Sigmoid colon (tissue), 7 donors: ENCODE data around the gene COL4A2. TPM values are rescaled to one million over a fixed set of nuclear protein-coding genes. Genes with fewer than 3 reads are reported as not detected.

Source experiments
- DNase-seq: peaks from one replicate; pipeline ENCODE4 v3.0.0-alpha.2; 2019
- H3K27ac ChIP-seq, 4 donors: fragments of 200-600 bp; sonication (generic); one replicate each; pipeline ENCODE4 v1.5.1; 2016 to 2019; ENCODE audit warnings: mild to moderate bottlenecking in 1 of 4
- H3K27me3 ChIP-seq, 3 donors: fragments of 200-600 bp; sonication (generic); one replicate each; pipeline ENCODE4 v1.5.1; 2019; ENCODE audit warnings: mild to moderate bottlenecking in 1 of 3
- H3K36me3 ChIP-seq, 4 donors: fragments of 200-600 bp; sonication (generic); one replicate each; pipeline ENCODE4 v1.5.1; 2016 to 2019
- H3K4me1 ChIP-seq, 4 donors: fragments of 200-600 bp; sonication (generic); one replicate each; pipeline ENCODE4 v1.5.1; 2017 to 2019
- H3K4me3 ChIP-seq, 4 donors: fragments of 200-600 bp; sonication (generic); one replicate each; pipeline ENCODE4 v1.5.1; 2017 to 2019; ENCODE audit warnings: mild to moderate bottlenecking in 2 of 4, moderate library complexity in 1 of 4
- H3K9me3 ChIP-seq, 4 donors: fragments of 200-600 bp in 3 of 4; sonication (generic) in 3 of 4; one replicate each; pipeline versions ENCODE4 v1.5.1 to v1.6.1; 2013 to 2019
- EP300 ChIP-seq, 4 donors: sonication (generic); formaldehyde crosslinking; IDR thresholded peaks; one replicate each; pipeline ENCODE4 v1.6.1; 2017; ENCODE audit warnings: antibody characterized with exemption in 4 of 4
- POLR2A ChIP-seq, 2 donors: fragments of 450-650 bp; IDR thresholded peaks; one replicate each; pipeline ENCODE4 v1.6.1; 2016; ENCODE audit warnings: antibody characterized with exemption in 2 of 2, mild to moderate bottlenecking in 2 of 2, moderate library complexity in 2 of 2
- POLR2AphosphoS5 ChIP-seq, 4 donors: sonication (generic); formaldehyde crosslinking; IDR thresholded peaks; one replicate each; pipeline ENCODE4 v1.6.1; 2017; ENCODE audit warnings: antibody characterized with exemption in 4 of 4
- WGBS, 2 donors: extraction: QIAGEN DNeasy Blood & Tissue Kit; methylation state at CpG; one replicate each; pipeline ENCODE4 v1.1.7; 2013; 5-methylcytosine and 5-hydroxymethylcytosine counted together
- intact Hi-C: fragments of 100-400 bp; cut with DNase I; formaldehyde crosslinking; loops from one replicate; pipeline ENCODE4 v1.15.1; 2023
- polyA plus RNA-seq, 3 donors: library from polyadenylated mRNA; stranded (reverse); fragments of 200-250 nt; gene quantifications; one replicate each; pipeline ENCODE4 v1.2.3, GENCODE V29; 2013
- total RNA-seq, 4 donors: library from RNA; depleted of rRNA; stranded (reverse); fragments of >200 nt; gene quantifications; one replicate each; pipeline ENCODE4 v1.1.0, GENCODE V29; 2016
- TF ChIP-seq, protein P1 (sequence below), 4 experiments: fragments of 450-650 bp in 3 of 4; fragments of 200-600 bp in 1 of 4; IDR thresholded peaks; one replicate each; pipeline ENCODE4 v1.5.1; 2016 to 2019; ENCODE audit warnings: antibody characterized with exemption in 4 of 4, mild to moderate bottlenecking in 3 of 4, moderate library complexity in 2 of 4
- donor health status: healthy with polysubstance abuse.
- donor health status: Bipolar disorder and iron deficiency.
- donor health status: healthy.

The COL4A2 gene
- total and polyA plus RNA-seq, 7 donors = 24.0 to 1,039 (median 306) TPM

DNA sequence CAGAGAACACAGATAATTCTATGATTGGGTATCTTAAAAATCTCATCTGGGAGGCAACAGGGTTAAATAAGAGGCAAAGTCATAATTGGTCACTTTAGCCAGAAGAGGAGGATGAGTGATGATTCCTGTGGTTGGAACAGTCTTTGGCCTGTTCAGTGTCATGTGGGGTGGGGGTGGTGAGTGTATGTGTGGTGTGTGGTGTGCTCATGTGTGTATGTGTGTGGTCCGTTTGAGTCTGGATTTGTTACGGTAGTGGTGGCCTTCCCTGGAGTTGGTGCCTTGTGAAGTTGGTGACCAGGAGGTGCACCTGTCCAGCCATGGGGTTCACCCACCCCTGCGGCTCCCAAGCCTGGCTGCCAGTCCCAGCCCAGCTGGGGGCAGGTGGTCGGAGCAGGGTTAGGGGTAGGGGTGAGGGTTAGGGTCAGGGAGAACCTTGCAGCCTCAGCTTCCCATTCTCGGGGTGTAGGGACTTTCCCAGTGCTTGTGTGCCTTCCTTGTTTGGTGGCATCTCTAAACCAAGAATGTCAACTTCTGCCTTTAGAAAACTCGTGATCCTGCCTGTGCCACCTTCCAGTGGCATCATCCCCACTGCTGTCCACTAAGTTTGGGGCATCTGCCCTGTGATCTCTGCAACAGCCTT is 156.9 kb downstream of the COL4A2 start:
- DNase-seq = no peak
- TF ChIP-seq POLR2AphosphoS5 (IDR thresholded peaks at IDR 0.05) = peak in 1 of 4 donors; percentile 8
- TF ChIP-seq, protein P1, sequence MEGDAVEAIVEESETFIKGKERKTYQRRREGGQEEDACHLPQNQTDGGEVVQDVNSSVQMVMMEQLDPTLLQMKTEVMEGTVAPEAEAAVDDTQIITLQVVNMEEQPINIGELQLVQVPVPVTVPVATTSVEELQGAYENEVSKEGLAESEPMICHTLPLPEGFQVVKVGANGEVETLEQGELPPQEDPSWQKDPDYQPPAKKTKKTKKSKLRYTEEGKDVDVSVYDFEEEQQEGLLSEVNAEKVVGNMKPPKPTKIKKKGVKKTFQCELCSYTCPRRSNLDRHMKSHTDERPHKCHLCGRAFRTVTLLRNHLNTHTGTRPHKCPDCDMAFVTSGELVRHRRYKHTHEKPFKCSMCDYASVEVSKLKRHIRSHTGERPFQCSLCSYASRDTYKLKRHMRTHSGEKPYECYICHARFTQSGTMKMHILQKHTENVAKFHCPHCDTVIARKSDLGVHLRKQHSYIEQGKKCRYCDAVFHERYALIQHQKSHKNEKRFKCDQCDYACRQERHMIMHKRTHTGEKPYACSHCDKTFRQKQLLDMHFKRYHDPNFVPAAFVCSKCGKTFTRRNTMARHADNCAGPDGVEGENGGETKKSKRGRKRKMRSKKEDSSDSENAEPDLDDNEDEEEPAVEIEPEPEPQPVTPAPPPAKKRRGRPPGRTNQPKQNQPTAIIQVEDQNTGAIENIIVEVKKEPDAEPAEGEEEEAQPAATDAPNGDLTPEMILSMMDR (IDR thresholded peaks at IDR 0.05) = no peak
- Histone ChIP-seq H3K4me3 (no peak overlapping the region), H3K4me1 (no peaks in the 10 kb centered on the region), H3K9me3 (no peaks in the 10 kb centered on the region), H3K36me3 (peaks cover 55 to 100% (median 89%) of the 10 kb centered on the region in 4 donors), H3K27me3 (no peaks in the 10 kb centered on the region), H3K27ac (peak overlapping the region in 3 of 4 donors; percentile 1 to 57 (median 51))
- WGBS, 2 donors = 57 to 81% methylated on average over 6 of the region's 6 CpGs
- intact Hi-C loops = loop anchor here (10.0 kb wide), 1 partner anchor 351 kb away; no protein-coding TSS in a partner anchor

DNA sequence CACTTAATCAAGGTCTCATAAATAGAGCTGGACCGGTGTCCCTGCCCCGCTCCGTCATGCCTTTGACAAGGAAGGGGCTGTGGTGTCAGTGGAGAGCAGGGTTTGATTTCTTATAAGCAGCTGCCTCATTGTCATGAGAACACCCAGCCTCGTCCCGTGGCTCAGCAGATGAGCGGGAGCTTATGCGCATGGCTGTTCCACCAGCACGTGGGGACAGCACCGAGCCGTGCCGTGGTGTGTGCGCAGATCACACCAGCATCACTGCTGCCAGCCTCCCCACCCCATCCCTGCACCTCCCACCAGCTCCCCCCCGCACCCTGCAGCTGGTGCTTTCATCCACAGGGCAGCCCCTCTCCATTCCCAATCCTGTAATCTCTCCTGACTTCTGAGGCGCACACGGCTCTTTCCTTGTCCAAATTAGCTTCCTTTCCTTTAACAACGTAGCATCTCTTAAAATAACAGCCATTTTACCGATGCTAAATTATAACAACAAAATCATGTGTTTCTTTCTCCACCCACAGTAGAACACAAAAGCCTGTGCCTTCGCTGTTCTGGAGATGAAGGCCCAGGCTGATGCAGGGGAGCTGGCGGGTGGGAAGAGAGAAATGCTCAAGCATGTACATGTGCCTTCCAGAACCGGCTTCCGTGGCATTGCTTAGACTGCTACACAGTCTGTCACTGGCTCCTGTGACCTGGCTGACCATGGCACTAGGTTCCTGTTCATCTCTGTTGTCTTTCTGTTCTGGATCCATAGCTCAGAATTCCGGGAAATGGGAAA is 157.7 kb downstream of the COL4A2 start:
- TF ChIP-seq POLR2AphosphoS5 (IDR thresholded peaks at IDR 0.05) (no peak), POLR2A (IDR thresholded peaks at IDR 0.05) (no peak), EP300 (IDR thresholded peaks at IDR 0.05) (no peak)
- TF ChIP-seq, protein P1 (IDR thresholded peaks at IDR 0.05) = no peak
- WGBS, 2 donors = 88 to 89% methylated on average over 22 of the region's 22 CpGs
- intact Hi-C loops = loop anchor here (10.0 kb wide), 1 partner anchor 350 kb away; no protein-coding TSS in a partner anchor
- Histone ChIP-seq H3K4me3 (no peak overlapping the region), H3K4me1 (no peaks in the 10 kb centered on the region), H3K36me3 (peaks cover 61 to 100% (median 87%) of the 10 kb centered on the region in 4 donors), H3K9me3 (no peaks in the 10 kb centered on the region), H3K27ac (peak overlapping the region in 3 of 4 donors; percentile 1 to 57 (median 51)), H3K27me3 (no peaks in the 10 kb centered on the region)
- no peak for DNase-seq

DNA sequence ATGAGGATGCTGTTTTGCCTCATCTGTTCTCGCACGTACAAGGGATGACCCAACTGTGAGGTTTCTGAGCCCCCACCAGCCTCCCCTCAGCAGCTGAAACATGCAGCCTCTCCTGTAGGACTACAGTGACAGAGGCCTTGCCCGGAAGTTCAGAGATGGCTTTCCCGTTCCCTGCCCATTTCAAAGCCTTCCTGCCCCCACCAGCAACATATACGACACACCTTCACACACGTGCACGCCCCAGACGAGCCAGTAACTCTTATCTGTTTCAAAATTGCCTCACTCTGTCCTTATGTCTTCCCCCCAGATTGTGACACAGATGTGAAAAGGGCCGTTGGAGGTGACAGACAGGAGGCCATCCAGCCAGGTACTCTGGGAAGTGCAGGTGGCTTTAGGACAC is 158.6 kb downstream of the COL4A2 start:
- no peak for DNase-seq
- H3K27me3 ChIP-seq = no peaks in the 10 kb centered on the region
- TF ChIP-seq POLR2AphosphoS5 (IDR thresholded peaks at IDR 0.05) (no peak), POLR2A (IDR thresholded peaks at IDR 0.05) (no peak), EP300 (IDR thresholded peaks at IDR 0.05) (no peak)
- TF ChIP-seq, protein P1 (IDR thresholded peaks at IDR 0.05) = no peak
- 80% methylated on average over 9 of the region's 9 CpGs for WGBS, 2 donors
- no peaks in the 10 kb centered on the region for H3K4me1 ChIP-seq
- no peak overlapping the region for H3K4me3 ChIP-seq
- intact Hi-C loops = loop anchor here (10.0 kb wide), 1 partner anchor 349 kb away; no protein-coding TSS in a partner anchor
- no peaks in the 10 kb centered on the region for H3K9me3 ChIP-seq
- peak overlapping the region in 1 of 4 donors; percentile 57 for H3K27ac ChIP-seq
- peaks cover 69 to 100% (median 87%) of the 10 kb centered on the region in 4 donors for H3K36me3 ChIP-seq

DNA sequence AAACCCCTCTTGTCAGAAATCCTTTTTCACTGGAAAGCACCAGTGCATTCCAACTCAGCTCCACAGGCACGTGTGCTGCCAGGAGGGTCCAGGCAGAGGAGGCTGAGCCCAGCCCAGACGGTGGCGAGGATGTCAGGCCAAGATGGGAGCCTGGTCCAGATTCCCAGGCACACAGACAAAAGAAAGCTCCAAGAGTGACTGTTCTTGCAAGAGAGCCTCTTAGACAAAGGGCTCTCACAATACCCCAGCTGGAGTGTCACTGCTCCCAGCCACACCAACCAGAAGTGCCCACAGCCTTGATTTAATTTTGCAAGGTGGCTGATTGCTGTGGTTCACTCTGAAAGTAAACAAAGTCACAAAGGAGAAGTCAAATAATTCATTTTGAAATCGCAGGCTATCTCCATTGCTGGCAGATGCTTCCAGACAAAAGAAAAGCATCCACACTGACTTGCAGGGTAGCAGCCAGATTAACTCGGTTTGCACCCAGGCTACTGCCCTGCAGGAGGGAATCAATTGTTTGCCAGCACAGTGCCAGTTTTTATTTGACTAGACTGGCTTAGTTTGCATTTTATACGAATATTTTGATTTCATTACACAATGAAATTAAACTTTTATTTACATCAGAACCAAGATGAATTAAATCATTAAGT is 159.3 kb downstream of the COL4A2 start:
- DNase-seq = no peak
- H3K4me3 ChIP-seq = no peak overlapping the region
- intact Hi-C loops = loop anchor here (10.0 kb wide), 1 partner anchor 348 kb away; no protein-coding TSS in a partner anchor
- H3K4me1 ChIP-seq = peaks cover 0 to under 1% (median 0%) of the 10 kb centered on the region in 4 donors
- peak overlapping the region in 2 of 4 donors; percentile 5 to 57 for H3K27ac ChIP-seq
- H3K9me3 ChIP-seq = no peaks in the 10 kb centered on the region
- no peaks in the 10 kb centered on the region for H3K27me3 ChIP-seq
- no peak for TF ChIP-seq EP300 (IDR thresholded peaks at IDR 0.05)
- H3K36me3 ChIP-seq = peaks cover 75 to 100% (median 84%) of the 10 kb centered on the region in 4 donors
- 77 to 81% methylated on average over 6 of the region's 6 CpGs for WGBS, 2 donors
